Measurements from ENCODE around the gene DCAF17. TPM values are rescaled to one million over a fixed set of nuclear protein-coding genes. Genes with fewer than 3 reads are reported as not detected.

DCAF17 gene
- total RNA-seq, 1 donor from 2014 or later: 25.2 TPM

DNA sequence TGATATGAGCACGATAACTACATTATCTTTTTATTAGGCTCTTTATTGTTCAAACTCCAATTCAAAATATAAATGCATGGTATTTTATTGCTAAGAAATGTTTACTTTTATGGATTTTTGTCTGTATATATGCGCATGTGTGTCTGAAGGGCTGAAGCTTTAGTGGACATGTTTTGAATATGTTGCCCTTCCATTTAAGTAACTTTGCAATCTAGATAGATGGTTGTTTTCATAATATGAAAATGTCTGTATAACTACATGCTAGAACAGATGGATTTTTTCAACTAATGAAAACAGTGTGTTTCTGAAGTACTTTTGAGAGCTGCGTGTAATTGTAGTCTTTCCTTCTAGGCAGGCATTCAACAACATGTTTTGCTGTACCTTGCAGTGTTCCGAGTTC lies 18.7 kb downstream of the DCAF17 start:
- Histone ChIP-seq H3K4me1 (ENCODE audit: insufficient read depth, low read length) (no peaks in the 10 kb centered on the region), H3K9ac (ENCODE audit: low read length) (no peak overlapping the region), H3K4me2 (ENCODE audit: low read length) (no peak overlapping the region), H3K36me3 (ENCODE audit: insufficient read depth, low read length) (peaks cover 10% of the 10 kb centered on the region), H3K27me3 (ENCODE audit: insufficient read depth, low read length) (no peaks in the 10 kb centered on the region), H3K9me3 (ENCODE audit: insufficient read depth, low read depth, low read length) (no peaks in the 10 kb centered on the region), H2AFZ (ENCODE audit: low read depth, low read length) (no peak overlapping the region), H3K27ac (ENCODE audit: low read depth, low read length) (no peak overlapping the region), H3K4me3 (ENCODE audit: insufficient read depth, low read depth, low read length) (no peak overlapping the region), H4K20me1 (ENCODE audit: insufficient read depth, low read length) (no peaks in the 10 kb centered on the region), H3K79me2 (ENCODE audit: insufficient read depth, low read length) (no peaks in the 10 kb centered on the region)
- TF ChIP-seq, protein P1, sequence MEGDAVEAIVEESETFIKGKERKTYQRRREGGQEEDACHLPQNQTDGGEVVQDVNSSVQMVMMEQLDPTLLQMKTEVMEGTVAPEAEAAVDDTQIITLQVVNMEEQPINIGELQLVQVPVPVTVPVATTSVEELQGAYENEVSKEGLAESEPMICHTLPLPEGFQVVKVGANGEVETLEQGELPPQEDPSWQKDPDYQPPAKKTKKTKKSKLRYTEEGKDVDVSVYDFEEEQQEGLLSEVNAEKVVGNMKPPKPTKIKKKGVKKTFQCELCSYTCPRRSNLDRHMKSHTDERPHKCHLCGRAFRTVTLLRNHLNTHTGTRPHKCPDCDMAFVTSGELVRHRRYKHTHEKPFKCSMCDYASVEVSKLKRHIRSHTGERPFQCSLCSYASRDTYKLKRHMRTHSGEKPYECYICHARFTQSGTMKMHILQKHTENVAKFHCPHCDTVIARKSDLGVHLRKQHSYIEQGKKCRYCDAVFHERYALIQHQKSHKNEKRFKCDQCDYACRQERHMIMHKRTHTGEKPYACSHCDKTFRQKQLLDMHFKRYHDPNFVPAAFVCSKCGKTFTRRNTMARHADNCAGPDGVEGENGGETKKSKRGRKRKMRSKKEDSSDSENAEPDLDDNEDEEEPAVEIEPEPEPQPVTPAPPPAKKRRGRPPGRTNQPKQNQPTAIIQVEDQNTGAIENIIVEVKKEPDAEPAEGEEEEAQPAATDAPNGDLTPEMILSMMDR (IDR thresholded peaks at IDR 0.05; ENCODE audit: insufficient read depth, low read depth, low read length): no peak
- no peak for TF ChIP-seq EZH2 (IDR thresholded peaks at IDR 0.05; ENCODE audit: insufficient read depth, low read length)
- Mint-ChIP-seq H3K9me3 (ENCODE audit: unreplicated experiment) (peaks cover 9% of the 10 kb centered on the region), H3K27ac (ENCODE audit: unreplicated experiment) (no peak overlapping the region), H3K4me1 (ENCODE audit: low read depth, unreplicated experiment) (no peaks in the 10 kb centered on the region), H3K36me3 (ENCODE audit: low read depth, unreplicated experiment) (peaks cover 25% of the 10 kb centered on the region), H3K4me3 (ENCODE audit: unreplicated experiment) (no peak overlapping the region), H3K27me3 (ENCODE audit: low read depth, unreplicated experiment) (no peaks in the 10 kb centered on the region)
- no peak for DNase-seq (ENCODE audit: low read depth)
- no peak for FAIRE-seq

DNA sequence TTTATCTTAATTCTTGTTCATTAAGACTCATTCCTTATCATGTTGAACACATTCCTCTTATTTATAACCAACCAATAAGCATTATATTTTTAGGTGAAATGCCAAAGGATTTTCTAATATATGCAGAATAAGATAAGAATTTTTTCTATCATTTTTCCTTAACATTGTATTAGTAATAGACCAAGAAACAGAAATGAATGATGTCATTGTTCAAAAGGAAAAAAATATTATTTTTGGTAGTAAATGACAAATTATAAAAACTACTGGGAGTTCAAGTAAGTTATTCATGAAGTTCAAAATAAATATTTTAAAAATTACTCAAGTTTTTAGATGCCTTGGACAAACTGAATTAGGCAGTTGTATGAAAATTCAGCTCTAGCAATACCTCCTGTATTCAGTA lies 25.5 kb downstream of the DCAF17 start:
- DNase-seq (ENCODE audit: low read depth) (no peak), FAIRE-seq (no peak)
- H3K9me3 ChIP-seq (ENCODE audit: insufficient read depth, low read depth, low read length): no peaks in the 10 kb centered on the region
- H3K27me3 Mint-ChIP-seq (ENCODE audit: low read depth, unreplicated experiment): no peaks in the 10 kb centered on the region
- H3K79me2 ChIP-seq (ENCODE audit: insufficient read depth, low read length): no peaks in the 10 kb centered on the region
- H3K4me3 Mint-ChIP-seq (ENCODE audit: unreplicated experiment): no peak overlapping the region
- TF ChIP-seq EZH2 (IDR thresholded peaks at IDR 0.05; ENCODE audit: insufficient read depth, low read length): no peak
- TF ChIP-seq, protein P1 (IDR thresholded peaks at IDR 0.05; ENCODE audit: insufficient read depth, low read depth, low read length): no peak
- peaks cover 7% of the 10 kb centered on the region for H3K36me3 ChIP-seq (ENCODE audit: insufficient read depth, low read length)
- H3K27ac Mint-ChIP-seq (ENCODE audit: unreplicated experiment): no peak overlapping the region
- peaks cover 9% of the 10 kb centered on the region for H3K9me3 Mint-ChIP-seq (ENCODE audit: unreplicated experiment)
- no peak overlapping the region for H3K4me2 ChIP-seq (ENCODE audit: low read length)
- H4K20me1 ChIP-seq (ENCODE audit: insufficient read depth, low read length): no peaks in the 10 kb centered on the region
- no peak overlapping the region for H3K4me3 ChIP-seq (ENCODE audit: insufficient read depth, low read depth, low read length)
- H3K27me3 ChIP-seq (ENCODE audit: insufficient read depth, low read length): no peaks in the 10 kb centered on the region
- no peaks in the 10 kb centered on the region for H3K4me1 Mint-ChIP-seq (ENCODE audit: low read depth, unreplicated experiment)
- H3K4me1 ChIP-seq (ENCODE audit: insufficient read depth, low read length): no peaks in the 10 kb centered on the region
- H3K9ac ChIP-seq (ENCODE audit: low read length): no peak overlapping the region
- no peak overlapping the region for H3K27ac ChIP-seq (ENCODE audit: low read depth, low read length)
- peaks cover 28% of the 10 kb centered on the region for H3K36me3 Mint-ChIP-seq (ENCODE audit: low read depth, unreplicated experiment)
- H2AFZ ChIP-seq (ENCODE audit: low read depth, low read length): no peak overlapping the region

DNA sequence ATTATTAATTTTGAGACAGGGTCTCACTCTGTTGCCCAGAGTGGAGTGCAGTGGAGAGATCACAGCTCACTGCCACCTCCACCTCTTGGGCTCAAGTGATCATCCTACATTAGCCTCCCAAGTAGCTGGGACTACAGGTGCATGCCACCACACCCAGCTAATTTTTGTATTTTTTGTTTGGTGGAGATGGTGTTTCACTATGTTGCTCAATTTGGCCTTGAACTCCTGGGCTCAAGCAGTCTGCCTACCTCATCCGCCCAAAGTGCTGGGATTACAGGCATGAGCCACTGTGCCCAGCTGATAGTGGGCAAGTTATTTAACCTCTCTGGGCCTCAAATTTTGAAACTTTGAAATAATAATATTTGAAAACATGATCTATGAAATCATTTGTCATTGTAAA lies 26.5 kb downstream of the DCAF17 start:
- no peaks in the 10 kb centered on the region for H3K9me3 ChIP-seq (ENCODE audit: insufficient read depth, low read depth, low read length)
- H3K27me3 ChIP-seq (ENCODE audit: insufficient read depth, low read length): no peaks in the 10 kb centered on the region
- H3K27me3 Mint-ChIP-seq (ENCODE audit: low read depth, unreplicated experiment): no peaks in the 10 kb centered on the region
- no peaks in the 10 kb centered on the region for H3K79me2 ChIP-seq (ENCODE audit: insufficient read depth, low read length)
- no peak for TF ChIP-seq EZH2 (IDR thresholded peaks at IDR 0.05; ENCODE audit: insufficient read depth, low read length)
- TF ChIP-seq, protein P1 (IDR thresholded peaks at IDR 0.05; ENCODE audit: insufficient read depth, low read depth, low read length): no peak
- H3K4me1 ChIP-seq (ENCODE audit: insufficient read depth, low read length): no peaks in the 10 kb centered on the region
- H3K4me2 ChIP-seq (ENCODE audit: low read length): no peak overlapping the region
- no peak overlapping the region for H3K9ac ChIP-seq (ENCODE audit: low read length)
- peaks cover 7% of the 10 kb centered on the region for H3K36me3 ChIP-seq (ENCODE audit: insufficient read depth, low read length)
- no peak overlapping the region for H3K27ac ChIP-seq (ENCODE audit: low read depth, low read length)
- no peaks in the 10 kb centered on the region for H3K4me1 Mint-ChIP-seq (ENCODE audit: low read depth, unreplicated experiment)
- no peaks in the 10 kb centered on the region for H4K20me1 ChIP-seq (ENCODE audit: insufficient read depth, low read length)
- no peak for FAIRE-seq
- H3K9me3 Mint-ChIP-seq (ENCODE audit: unreplicated experiment): peaks cover 8% of the 10 kb centered on the region
- DNase-seq (ENCODE audit: low read depth): no peak
- H3K36me3 Mint-ChIP-seq (ENCODE audit: low read depth, unreplicated experiment): peaks cover 22% of the 10 kb centered on the region
- no peak overlapping the region for H2AFZ ChIP-seq (ENCODE audit: low read depth, low read length)
- H3K27ac Mint-ChIP-seq (ENCODE audit: unreplicated experiment): no peak overlapping the region
- H3K4me3 Mint-ChIP-seq (ENCODE audit: unreplicated experiment): no peak overlapping the region
- no peak overlapping the region for H3K4me3 ChIP-seq (ENCODE audit: insufficient read depth, low read depth, low read length)
